ENCODE data around the gene LRP1.

LRP1 gene

GRCh38 chr12:57175428-57176138, 47.3 kb downstream of the LRP1 start:
- peak; percentile 11 for DNase-seq (ENCODE audit: low read depth)

GRCh38 chr12:57176139-57176477, 47.8 kb downstream of the LRP1 start:
- DNase-seq (ENCODE audit: low read depth): no peak

GRCh38 chr12:57176846-57177245, 48.6 kb downstream of the LRP1 start:
- DNase-seq (ENCODE audit: low read depth): no peak

GRCh38 chr12:57177354-57177753, 49.1 kb downstream of the LRP1 start:
- no peak for DNase-seq (ENCODE audit: low read depth)

- no peak for DNase-seq (ENCODE audit: low read depth)
These were observed 49.9 kb downstream of the LRP1 start for GRCh38 chr12:57178213-57178612.

- no peak for DNase-seq (ENCODE audit: low read depth)
These were observed 51.2 kb downstream of the LRP1 start for GRCh38 chr12:57179331-57180086.

GRCh38 chr12:57180321-57180989, 52.2 kb downstream of the LRP1 start:
- DNase-seq (ENCODE audit: low read depth): no peak

- DNase-seq (ENCODE audit: low read depth): no peak
These were observed 52.8 kb downstream of the LRP1 start for GRCh38 chr12:57181072-57181471.

GRCh38 chr12:57181561-57182155, 53.4 kb downstream of the LRP1 start:
- no peak for DNase-seq (ENCODE audit: low read depth)

GRCh38 chr12:57182918-57183575, 54.8 kb downstream of the LRP1 start:
- peak; percentile 68 for DNase-seq (ENCODE audit: low read depth)

- DNase-seq (ENCODE audit: low read depth): no peak
These were observed 55.8 kb downstream of the LRP1 start for GRCh38 chr12:57183939-57184725.

GRCh38 chr12:57185403-57185802, 57.1 kb downstream of the LRP1 start:
- DNase-seq (ENCODE audit: low read depth): no peak

- DNase-seq (ENCODE audit: low read depth): no peak
These were observed 57.7 kb downstream of the LRP1 start for GRCh38 chr12:57185906-57186508.

GRCh38 chr12:57187222-57188089, 59.2 kb downstream of the LRP1 start:
- DNase-seq (ENCODE audit: low read depth): no peak

- DNase-seq (ENCODE audit: low read depth): no peak
These were observed 59.8 kb downstream of the LRP1 start for GRCh38 chr12:57188090-57188425.

GRCh38 chr12:57190037-57190436, 61.8 kb downstream of the LRP1 start:
- no peak for DNase-seq (ENCODE audit: low read depth)

- DNase-seq (ENCODE audit: low read depth): no peak
These were observed 62.5 kb downstream of the LRP1 start for GRCh38 chr12:57190821-57191220.

GRCh38 chr12:57191410-57191809, 63.1 kb downstream of the LRP1 start:
- no peak for DNase-seq (ENCODE audit: low read depth)

GRCh38 chr12:57192920-57193319, 64.6 kb downstream of the LRP1 start:
- no peak for DNase-seq (ENCODE audit: low read depth)

GRCh38 chr12:57193706-57194245, 65.5 kb downstream of the LRP1 start:
- DNase-seq (ENCODE audit: low read depth): no peak

Measured in activated T-helper 9 cell treated with anti-CD3 and anti-CD28 coated beads, Interleukin-2, amount 50 U/mL, for 16 hours (primary cell).